H7 (cell line): ENCODE data around the gene TGFB2. TPM values are rescaled to one million over a fixed set of nuclear protein-coding genes. Genes with fewer than 3 reads are reported as not detected.
A peak's percentile ranks its signal among the peaks of the same experiment; 100 is the strongest.

Source experiments
- DNase-seq: peaks from one replicate; pipeline ENCODE4 v3.0.0; 2012
- H3K27me3 ChIP-seq: 2 replicates; pipeline ENCODE4 v1.6.0; 2011; ENCODE audit warnings: mild to moderate bottlenecking, low read length; ENCODE audit not compliant: control insufficient read depth, insufficient read depth
- H3K36me3 ChIP-seq: replicated peaks from 2 replicates; pipeline ENCODE4 v1.5.1; 2011; ENCODE audit warnings: low read length; ENCODE audit not compliant: control insufficient read depth, insufficient read depth
- H3K4me3 ChIP-seq: 2 replicates; pipeline ENCODE4 v1.5.1; 2011; ENCODE audit warnings: low read depth, mild to moderate bottlenecking, control low read depth, low read length, moderate library complexity; ENCODE audit not compliant: insufficient read depth
- total RNA-seq: library from RNA; depleted of rRNA; stranded (reverse); fragments of >200 nt; shearing (Covaris generic); gene quantifications from 2 replicates; pipeline ENCODE4 v1.2.3, GENCODE V29; 2014

TGFB2 gene
- total RNA-seq, 1 experiment from 2014 or later, result 2.1 TPM

DNA sequence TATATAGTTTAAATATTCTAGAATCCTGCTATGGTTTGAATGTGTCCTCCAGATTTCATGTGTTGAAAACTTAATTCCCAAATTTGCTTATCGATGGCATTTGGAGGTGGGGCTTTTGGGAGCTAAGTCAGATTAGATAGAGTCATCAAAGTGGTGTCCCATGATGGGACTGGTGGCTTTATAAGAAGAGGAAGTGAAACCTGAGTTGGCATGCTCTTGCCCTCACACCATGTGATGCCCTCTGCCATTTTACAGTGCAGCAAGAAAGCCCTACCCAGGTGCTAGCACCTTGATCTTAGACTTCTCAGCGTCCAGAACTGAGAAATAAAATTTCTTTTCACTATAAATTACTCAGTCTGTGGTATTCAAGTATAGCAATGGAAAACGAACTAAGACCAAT is 111.3 kb downstream of the TGFB2 start:
- no peak for DNase-seq
- Histone ChIP-seq H3K4me3 (no peak overlapping the region), H3K27me3 (no peaks in the 10 kb centered on the region), H3K36me3 (no peaks in the 10 kb centered on the region)

DNA sequence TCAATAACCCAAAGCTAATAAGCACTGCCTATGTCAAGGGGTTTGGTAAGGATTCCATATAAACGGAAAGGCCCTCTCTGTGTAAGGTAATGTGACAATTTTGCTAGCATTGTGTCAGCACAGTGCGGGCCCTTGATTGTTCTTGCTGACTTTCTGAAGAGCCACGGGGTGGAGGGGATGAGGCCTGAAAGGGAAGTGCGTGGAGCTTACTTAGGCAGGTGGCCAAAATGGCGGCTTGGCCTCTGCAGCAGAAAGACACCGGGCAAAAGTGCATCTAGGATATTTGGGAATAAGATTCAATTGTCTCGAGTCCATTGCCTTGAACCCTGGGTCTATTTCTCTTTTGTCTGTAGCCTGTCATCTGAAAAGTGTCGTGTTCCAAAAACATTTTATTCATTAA is 114.3 kb downstream of the TGFB2 start:
- no peaks in the 10 kb centered on the region for H3K27me3 ChIP-seq
- no peak for DNase-seq
- no peaks in the 10 kb centered on the region for H3K36me3 ChIP-seq
- no peak overlapping the region for H3K4me3 ChIP-seq

DNA sequence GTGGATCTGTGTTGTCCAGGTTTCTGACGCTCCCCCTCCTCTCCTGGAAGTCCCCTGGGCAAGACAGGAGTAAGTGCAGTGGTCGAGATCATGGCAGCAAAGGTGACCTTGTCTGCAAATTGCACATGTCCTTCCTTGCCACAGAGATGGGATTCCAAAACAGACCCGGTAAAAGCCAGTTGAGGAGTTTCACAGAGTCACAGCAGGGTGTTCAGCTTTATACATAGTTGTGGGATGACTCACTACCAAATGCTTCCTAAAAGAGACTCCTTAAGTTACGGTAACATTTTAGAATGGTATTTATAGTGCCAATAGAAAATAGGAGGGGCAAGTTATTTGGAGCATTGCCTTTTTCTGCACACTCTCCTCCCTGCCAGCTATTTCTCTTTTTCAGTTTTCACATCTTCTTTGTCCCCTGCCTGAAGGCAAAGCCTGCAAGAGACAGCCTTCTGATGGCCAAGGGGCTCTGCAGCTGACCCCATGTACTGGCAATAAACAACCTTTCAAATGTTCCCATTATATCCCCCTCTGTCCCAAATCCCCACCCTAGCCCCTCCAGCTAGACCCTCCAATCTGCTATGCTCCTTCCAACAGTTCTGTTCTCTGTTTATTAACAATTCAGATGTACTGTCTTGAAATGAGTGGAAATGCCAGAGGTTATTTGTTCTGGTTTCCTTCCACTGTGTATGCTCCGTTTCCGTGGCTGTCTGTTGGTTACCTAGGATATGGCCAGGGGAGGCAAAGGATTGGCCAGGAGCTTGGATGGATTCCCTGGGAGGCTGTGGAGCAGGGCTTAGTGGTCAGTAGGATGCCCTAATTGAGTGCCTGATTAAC is 115.0 kb downstream of the TGFB2 start:
- DNase-seq, result peak; percentile 56
- no peaks in the 10 kb centered on the region for H3K36me3 ChIP-seq
- H3K4me3 ChIP-seq, result no peak overlapping the region
- H3K27me3 ChIP-seq, result no peaks in the 10 kb centered on the region

DNA sequence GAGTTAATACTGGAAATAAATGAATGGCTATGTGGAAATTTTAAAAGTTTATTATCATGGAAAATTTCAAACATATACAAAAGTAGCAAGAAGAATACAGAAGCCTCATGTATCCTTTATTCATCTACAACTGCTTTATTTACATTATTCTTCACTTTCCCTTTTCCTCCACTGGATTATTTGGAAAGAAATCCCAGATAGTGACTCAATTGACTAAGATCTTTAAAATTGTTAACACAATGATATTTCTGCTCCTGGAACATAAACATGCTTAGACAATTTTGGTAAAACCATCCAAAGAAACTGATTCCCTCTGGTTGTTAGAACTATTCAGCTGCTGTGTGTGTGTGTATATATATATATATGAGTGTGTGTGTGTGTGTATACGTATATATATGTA is 116.2 kb downstream of the TGFB2 start:
- no peaks in the 10 kb centered on the region for H3K36me3 ChIP-seq
- H3K27me3 ChIP-seq, result no peaks in the 10 kb centered on the region
- H3K4me3 ChIP-seq, result no peak overlapping the region
- no peak for DNase-seq

DNA sequence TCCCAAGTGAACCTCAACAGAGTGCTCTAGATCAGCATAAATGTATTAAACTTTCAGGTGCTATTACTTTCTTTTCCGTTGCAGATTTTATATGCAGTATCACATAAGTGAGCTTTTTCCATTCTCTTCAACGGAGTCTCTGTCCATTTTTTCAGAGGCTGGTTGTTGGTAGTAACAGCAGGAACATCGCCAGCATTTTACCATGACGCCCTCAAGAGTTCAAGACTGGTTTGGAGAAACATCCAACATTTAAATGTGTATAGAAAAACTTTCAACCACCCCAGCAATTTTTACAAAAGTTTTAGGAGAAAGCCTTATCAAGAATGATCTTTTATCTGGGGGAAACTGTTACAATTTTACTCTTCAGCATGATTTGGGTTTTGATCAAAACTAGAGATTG is 117.0 kb downstream of the TGFB2 start:
- no peaks in the 10 kb centered on the region for H3K36me3 ChIP-seq
- no peak overlapping the region for H3K4me3 ChIP-seq
- H3K27me3 ChIP-seq, result no peaks in the 10 kb centered on the region
- no peak for DNase-seq

DNA sequence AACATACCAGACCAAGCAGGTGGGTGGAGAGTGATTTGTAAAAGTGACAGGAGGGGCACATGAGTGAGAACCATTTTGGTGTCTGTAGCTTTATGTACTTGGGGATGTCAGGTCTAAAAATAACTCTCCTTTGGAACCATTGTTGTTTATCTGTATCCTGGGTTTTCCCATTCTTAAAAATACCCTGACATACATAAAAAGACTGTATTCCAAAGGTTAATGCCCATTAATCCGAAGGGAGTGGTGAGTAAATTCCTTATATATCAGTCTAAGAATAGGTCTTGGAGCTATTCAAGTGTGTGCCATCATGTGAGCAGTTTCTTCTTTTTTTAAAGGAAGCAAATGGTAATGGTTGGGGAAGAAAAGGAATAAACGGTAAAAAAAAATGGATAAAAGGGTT is 117.5 kb downstream of the TGFB2 start:
- H3K4me3 ChIP-seq, result no peak overlapping the region
- DNase-seq, result no peak
- H3K36me3 ChIP-seq, result no peaks in the 10 kb centered on the region
- no peaks in the 10 kb centered on the region for H3K27me3 ChIP-seq

DNA sequence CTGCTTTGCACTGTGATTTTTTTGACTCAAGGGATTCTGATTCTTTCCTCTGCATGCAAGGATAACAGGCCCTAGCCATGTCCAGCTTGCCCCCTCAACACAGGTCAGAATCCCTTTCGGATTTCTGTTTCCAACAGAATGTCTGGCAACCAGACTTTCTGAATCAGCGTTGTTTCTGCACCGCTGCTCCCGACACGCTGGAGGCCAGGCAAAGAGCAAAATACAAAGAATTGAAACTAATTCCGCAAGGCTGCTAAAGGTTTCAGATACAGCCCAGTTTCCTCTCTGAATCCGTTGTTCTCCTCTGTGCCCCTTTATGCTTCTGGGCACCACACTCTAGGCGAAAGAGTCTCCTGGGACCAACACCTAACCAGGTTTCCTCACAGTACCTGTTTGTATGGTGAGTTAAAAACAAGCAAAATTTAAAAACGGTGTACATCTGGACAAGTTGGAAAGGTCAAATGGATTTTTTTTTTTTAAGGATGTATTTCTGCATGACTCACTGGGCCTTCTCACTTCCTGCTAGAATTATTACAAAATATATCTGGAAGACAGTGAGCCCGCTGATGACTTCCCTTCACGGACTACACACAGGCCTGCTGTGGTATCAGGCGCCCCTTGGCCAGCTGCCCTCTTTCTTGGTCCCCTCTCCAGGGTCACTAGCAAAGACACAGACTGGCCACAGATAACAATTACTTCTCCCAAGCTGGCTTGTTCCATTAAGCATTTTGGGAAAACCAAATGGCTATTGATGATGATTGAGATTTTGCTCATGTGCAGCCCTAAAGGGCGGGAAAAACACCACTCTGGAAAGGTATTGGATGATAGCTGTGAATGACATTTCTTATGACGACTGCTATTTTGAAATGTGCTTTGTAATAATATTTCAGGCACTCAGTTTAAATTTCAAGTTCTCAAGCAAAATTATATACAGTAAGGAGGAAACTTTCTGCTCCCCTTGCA is 118.3 kb downstream of the TGFB2 start:
- Histone ChIP-seq H3K36me3 (no peaks in the 10 kb centered on the region), H3K27me3 (no peaks in the 10 kb centered on the region), H3K4me3 (no peak overlapping the region)
- no peak for DNase-seq

DNA sequence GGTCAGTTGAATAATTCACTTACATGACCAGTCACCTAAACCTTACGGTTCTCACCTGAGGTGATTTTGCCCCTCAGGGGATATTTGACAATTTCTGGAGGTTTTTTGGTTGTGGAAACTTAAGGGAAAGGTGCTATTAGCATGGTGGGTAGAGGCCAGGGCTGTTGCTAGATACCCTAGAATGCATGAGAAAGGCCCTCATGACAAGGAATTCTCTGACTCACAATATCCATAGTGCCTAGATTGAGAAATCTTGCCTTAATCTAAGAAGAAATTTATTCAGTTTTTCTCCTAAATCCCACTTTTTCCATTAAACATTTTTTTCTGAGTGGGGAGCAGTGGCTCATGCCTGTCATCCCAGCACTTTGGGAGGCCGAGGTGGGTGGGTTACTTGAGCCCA is 119.7 kb downstream of the TGFB2 start:
- H3K4me3 ChIP-seq, result no peak overlapping the region
- DNase-seq, result no peak
- H3K36me3 ChIP-seq, result no peaks in the 10 kb centered on the region
- no peaks in the 10 kb centered on the region for H3K27me3 ChIP-seq

DNA sequence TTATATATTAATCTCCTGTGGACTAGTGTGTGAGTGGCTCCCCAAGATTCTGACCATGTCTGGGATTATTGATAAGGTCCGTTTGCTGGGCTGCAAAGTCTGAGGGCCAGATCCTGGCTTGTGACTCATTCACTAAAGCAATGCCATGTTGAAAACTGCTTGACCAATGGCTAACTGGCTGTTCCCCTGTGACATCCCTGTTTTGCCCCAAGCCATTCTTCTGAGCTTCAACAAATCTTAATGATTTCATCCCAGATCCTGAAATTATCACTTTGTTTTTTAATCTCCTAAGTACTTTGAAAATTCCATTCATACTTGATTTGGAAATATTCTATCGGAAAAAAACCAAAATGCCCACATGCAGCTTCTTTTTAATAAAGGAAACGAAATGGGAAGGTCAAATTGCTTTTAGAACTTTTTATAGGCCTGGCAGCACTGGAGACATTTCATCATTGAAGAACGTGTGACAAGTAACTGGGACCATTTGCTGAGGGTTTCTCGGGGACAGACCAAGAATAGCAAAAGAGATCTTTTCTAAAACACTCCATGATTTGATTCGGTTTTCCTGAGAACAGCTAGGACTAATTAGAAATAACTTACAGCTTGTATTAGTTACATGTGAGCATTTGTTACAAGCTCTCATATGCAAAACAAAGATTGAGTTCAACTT is 121.3 kb downstream of the TGFB2 start:
- no peak for DNase-seq
- no peaks in the 10 kb centered on the region for H3K36me3 ChIP-seq
- H3K4me3 ChIP-seq, result no peak overlapping the region
- no peaks in the 10 kb centered on the region for H3K27me3 ChIP-seq

DNA sequence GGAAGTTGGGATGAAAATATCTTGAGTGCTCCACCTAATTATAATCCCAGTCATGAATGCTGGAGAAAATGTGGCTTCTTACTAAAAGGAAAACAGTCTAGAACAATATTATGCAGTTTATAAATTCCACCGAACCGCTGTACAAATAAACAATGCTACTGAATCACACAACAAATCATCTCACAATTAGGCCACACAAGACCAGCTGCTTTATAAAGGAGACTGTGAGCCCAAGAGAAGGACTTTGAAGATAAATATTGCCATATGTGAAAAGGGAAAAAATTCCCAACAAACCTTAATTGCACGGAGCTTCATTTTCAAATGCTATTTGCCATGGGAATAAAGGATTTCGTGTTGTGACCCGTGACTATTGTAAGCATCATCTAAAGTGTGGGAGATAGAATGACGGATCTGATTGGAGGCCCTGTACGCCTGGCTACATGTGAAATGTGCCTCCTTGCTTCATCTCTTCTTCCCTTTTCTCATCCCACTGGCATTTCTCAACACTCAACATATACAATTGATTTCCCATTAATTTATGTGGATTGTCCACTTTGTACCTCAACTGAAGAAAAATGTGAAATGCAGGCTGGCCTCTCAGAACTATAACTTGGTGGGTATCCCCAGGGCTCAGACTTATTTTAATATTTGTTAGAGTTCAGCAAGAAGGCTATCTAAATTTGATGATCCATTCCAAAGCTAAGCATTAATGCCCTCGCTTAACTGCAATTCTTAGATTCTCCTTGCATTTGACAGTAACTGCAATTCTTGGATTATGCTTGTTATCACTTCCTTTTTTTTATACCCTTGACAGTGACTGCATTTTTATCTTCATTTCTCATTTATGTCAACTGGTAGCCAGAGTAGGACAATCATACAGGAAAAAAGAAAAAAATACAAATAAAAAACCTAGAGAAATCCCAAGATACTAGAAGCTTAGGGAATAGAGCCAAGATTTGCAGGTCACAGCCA is 122.3 kb downstream of the TGFB2 start:
- no peak for DNase-seq
- no peaks in the 10 kb centered on the region for H3K27me3 ChIP-seq

DNA sequence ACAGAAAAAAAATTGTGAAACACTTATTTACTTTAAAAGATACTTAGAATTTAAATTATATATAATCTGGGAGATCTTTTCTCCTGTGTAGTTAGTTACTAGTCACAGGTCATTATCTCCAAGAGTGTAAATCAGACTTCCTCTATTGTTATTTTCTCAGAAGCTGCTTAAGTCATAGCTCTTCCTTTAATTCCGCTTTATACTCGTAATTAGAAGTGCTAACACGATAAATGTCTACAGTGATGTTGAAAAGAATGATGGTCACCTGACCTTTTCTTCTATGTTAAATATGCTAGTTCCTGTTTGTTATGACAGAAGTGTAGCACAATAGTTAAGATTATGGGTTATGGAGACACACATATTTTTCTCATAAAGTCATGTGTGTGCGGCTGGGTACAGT is 123.6 kb downstream of the TGFB2 start:
- no peak overlapping the region for H3K4me3 ChIP-seq
- DNase-seq, result no peak
- H3K36me3 ChIP-seq, result no peaks in the 10 kb centered on the region
- no peaks in the 10 kb centered on the region for H3K27me3 ChIP-seq

More for the DNA sequence above, 122.3 kb downstream of the TGFB2 start:
- Histone ChIP-seq H3K36me3 (no peaks in the 10 kb centered on the region), H3K4me3 (no peak overlapping the region)

DNA sequence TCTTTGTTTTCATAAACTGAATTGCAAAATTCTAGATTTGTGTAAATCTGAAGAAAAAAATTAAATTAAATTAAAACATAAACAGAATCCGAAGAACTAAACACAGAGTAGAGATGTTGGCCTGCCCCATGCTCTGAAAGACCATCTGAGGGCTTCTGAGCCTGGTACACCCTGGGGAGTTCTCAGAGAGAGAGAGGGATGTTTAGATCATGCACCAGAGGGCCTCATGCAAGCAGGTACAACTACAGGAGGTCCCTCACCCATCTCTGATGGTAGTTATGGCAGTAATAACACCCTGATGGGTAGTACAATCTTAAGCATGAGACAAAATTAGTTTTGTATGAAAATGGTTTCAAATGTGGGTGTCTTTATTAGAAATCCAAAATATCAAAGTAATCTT is 127.7 kb downstream of the TGFB2 start:
- H3K4me3 ChIP-seq, result no peak overlapping the region
- DNase-seq, result no peak
- H3K36me3 ChIP-seq, result no peaks in the 10 kb centered on the region
- no peaks in the 10 kb centered on the region for H3K27me3 ChIP-seq

DNA sequence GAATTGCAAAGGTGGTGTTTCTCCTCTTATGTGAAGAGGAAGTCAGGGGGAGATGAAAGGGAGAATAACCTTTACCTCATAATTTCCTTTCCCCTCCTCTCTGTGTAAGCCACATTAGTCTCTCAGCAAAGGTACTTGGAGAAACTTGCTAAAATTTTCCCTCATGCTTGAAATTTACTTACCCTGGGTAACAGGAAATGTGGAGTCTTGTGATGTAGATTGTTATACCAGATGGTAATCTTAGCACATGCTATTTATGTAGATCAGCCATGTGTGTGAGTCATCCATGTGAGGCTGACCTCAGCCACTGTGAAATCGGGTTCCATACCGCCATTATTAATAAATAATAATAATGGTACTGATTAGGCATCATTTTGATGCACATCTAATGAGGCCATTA is 128.4 kb downstream of the TGFB2 start:
- Histone ChIP-seq H3K4me3 (no peak overlapping the region), H3K27me3 (no peaks in the 10 kb centered on the region), H3K36me3 (no peaks in the 10 kb centered on the region)
- no peak for DNase-seq

DNA sequence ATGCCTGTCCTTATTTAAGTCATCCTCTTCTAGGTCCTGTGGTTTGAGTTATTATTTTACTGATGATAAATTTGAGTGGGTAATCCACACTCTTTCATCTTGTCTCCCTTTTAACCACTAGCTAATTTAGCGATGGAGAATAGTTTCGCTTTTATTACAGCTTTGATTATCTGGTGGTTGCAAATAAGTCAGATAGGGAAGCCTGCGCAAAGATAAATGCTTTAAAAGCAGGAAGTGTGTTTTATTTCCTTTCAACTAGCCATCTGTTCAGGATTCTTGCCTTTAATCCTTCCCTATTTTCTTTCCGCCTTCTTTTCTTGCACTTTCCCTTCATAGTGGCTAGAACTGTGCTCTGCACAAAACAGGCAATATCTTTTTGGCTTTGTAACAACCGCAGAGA is 129.0 kb downstream of the TGFB2 start:
- Histone ChIP-seq H3K4me3 (no peak overlapping the region), H3K36me3 (no peaks in the 10 kb centered on the region), H3K27me3 (no peaks in the 10 kb centered on the region)
- no peak for DNase-seq
